Activated CD8-positive, alpha-beta memory T cell treated with anti-CD3 and anti-CD28 coated beads, Interleukin-2, amount 50 U/mL, for 48 hours (primary cell): Measurements from ENCODE around the gene SMIM1.
A peak's percentile ranks its signal among the peaks of the same experiment; 100 is the strongest.

Experiments
- DNase-seq: peaks from one replicate; pipeline ENCODE4 v3.0.0-alpha.2; 2020

Gene SMIM1

GRCh38 chr1:3759796-3760195 lies 12.8 kb upstream of the SMIM1 start:
- DNase-seq: no peak

- DNase-seq: no peak
These were observed 11.1 kb upstream of the SMIM1 start for GRCh38 chr1:3761296-3762010.

GRCh38 chr1:3762151-3762872 lies 10.2 kb upstream of the SMIM1 start:
- no peak for DNase-seq

GRCh38 chr1:3762873-3763228 lies 9.7 kb upstream of the SMIM1 start:
- DNase-seq: no peak

- DNase-seq: no peak
These were observed 9.0 kb upstream of the SMIM1 start for GRCh38 chr1:3763351-3764125.

- no peak for DNase-seq
These were observed 5.1 kb upstream of the SMIM1 start for GRCh38 chr1:3767328-3767925.

GRCh38 chr1:3768811-3769390 lies 3.6 kb upstream of the SMIM1 start:
- DNase-seq: no peak

- no peak for DNase-seq
These were observed 2.3 kb upstream of the SMIM1 start for GRCh38 chr1:3770047-3770765.

GRCh38 chr1:3771108-3772026 lies 1.2 kb upstream of the SMIM1 start:
- DNase-seq: no peak

- DNase-seq: peak; percentile 90
These were observed 378 bp upstream of the SMIM1 start for GRCh38 chr1:3772027-3772714.

- no peak for DNase-seq
These were observed 1.2 kb downstream of the SMIM1 start for GRCh38 chr1:3773572-3774275.

GRCh38 chr1:3774276-3774945 lies 1.9 kb downstream of the SMIM1 start:
- DNase-seq: no peak

- no peak for DNase-seq
These were observed 2.5 kb downstream of the SMIM1 start for GRCh38 chr1:3774946-3775489.

GRCh38 chr1:3775490-3776230 lies 3.1 kb downstream of the SMIM1 start:
- DNase-seq: peak; percentile 73

GRCh38 chr1:3776231-3776961 lies 3.8 kb downstream of the SMIM1 start:
- no peak for DNase-seq

GRCh38 chr1:3777078-3777547 lies 4.6 kb downstream of the SMIM1 start:
- no peak for DNase-seq
